Uterus (tissue), 2 donors: ENCODE data around the gene CFAP251.

Experiments used
- CTCF ChIP-seq, 4 experiments: fragments of 200-600 bp in 2 of 4; fragments of 450-650 bp in 2 of 4; sonication (generic) in 2 of 4; IDR thresholded peaks; one replicate each; pipeline ENCODE4 v1.5.1; 2016 to 2019; ENCODE audit warnings: antibody characterized with exemption in 4 of 4, mild to moderate bottlenecking in 2 of 4, moderate library complexity in 1 of 4
- POLR2A ChIP-seq, 2 donors: fragments of 450-650 bp; IDR thresholded peaks; one replicate each; pipeline ENCODE4 v1.6.1; 2016; ENCODE audit warnings: antibody characterized with exemption in 2 of 2, mild to moderate bottlenecking in 1 of 2, moderate library complexity in 1 of 2

GRCh38 chr12:121963341-121964018, 45.1 kb downstream of the CFAP251 start:
- no peak for TF ChIP-seq POLR2A (IDR thresholded peaks at IDR 0.05)
- TF ChIP-seq CTCF (IDR thresholded peaks at IDR 0.05), result no peak
